IMR-90 (cell line): ENCODE data around the gene TMPRSS6. TPM values are rescaled to one million over a fixed set of nuclear protein-coding genes. Genes with fewer than 3 reads are reported as not detected.

Experiments
- ATAC-seq: fragments of 200-7000 bp; cut with Tn5 transposase; 2 replicates; pipeline ENCODE4 v1.9.1; 2020; ENCODE audit warnings: low read depth, mild to moderate bottlenecking, moderate library complexity
- BruUV-seq: library from RNA; stranded (reverse); fragments of 400-500 nt; replicated peaks from 2 replicates; lab custom pipeline; 2021; lab: Mats Ljungman, UMichigan
- CTCF ChIA-PET: fragments of 300-600 bp; formaldehyde crosslinking; extraction: SDS; loops from one replicate; lab custom pipeline; 2021; ENCODE audit warnings: antibody characterized with exemption; lab: Yijun Ruan, JAX
- POLR2A ChIA-PET: fragments of 300-600 bp; sonication (Branson Sonifier 250); formaldehyde crosslinking; loops from one replicate; lab custom pipeline; 2022; ENCODE audit warnings: antibody characterized with exemption; ENCODE audit not compliant: unreplicated experiment; lab: Charles Lee
- DNase-seq: peaks from one replicate; pipeline ENCODE4 v3.0.0; 2013
- H2AFZ ChIP-seq: replicated peaks from 2 replicates; pipeline ENCODE3; 2013; ENCODE audit warnings: low read length, mild to moderate bottlenecking; ENCODE audit not compliant: poor library complexity
- H2AK5ac ChIP-seq: 2 replicates; pipeline ENCODE4 v1.6.1; 2013; ENCODE audit warnings: low read depth, low read length, inconsistent platforms
- H2AK9ac ChIP-seq: replicated peaks from 2 replicates; pipeline ENCODE3; 2013; ENCODE audit warnings: mild to moderate bottlenecking, low read depth, low read length, moderate library complexity; ENCODE audit not compliant: poor library complexity
- H2BK120ac ChIP-seq: 2 replicates; pipeline ENCODE4 v1.6.1; 2013; ENCODE audit warnings: low read depth, low read length, inconsistent platforms
- H2BK15ac ChIP-seq: 3 replicates; pipeline ENCODE4 v1.6.1; 2013; ENCODE audit warnings: low read depth, low read length, inconsistent platforms
- H2BK20ac ChIP-seq: 2 replicates; pipeline ENCODE4 v1.6.1; 2013; ENCODE audit warnings: low read depth, mild to moderate bottlenecking, inconsistent platforms, low read length, moderate library complexity
- H2BK5ac ChIP-seq: 2 replicates; pipeline ENCODE4 v1.6.1; 2013; ENCODE audit warnings: mild to moderate bottlenecking, low read depth, low read length, inconsistent platforms; ENCODE audit not compliant: poor library complexity, severe bottlenecking
- H3K14ac ChIP-seq: replicated peaks from 2 replicates; pipeline ENCODE4 v1.6.1; 2013; ENCODE audit warnings: low read depth, low read length, inconsistent platforms
- H3K18ac ChIP-seq: 2 replicates; pipeline ENCODE4 v1.6.1; 2013; ENCODE audit warnings: low read depth, low read length, control low read depth
- H3K23ac ChIP-seq: 2 replicates; pipeline ENCODE4 v1.6.1; 2013; ENCODE audit warnings: low read depth, low read length, inconsistent platforms
- H3K27ac ChIP-seq: 2 replicates; pipeline ENCODE4 v1.5.1; 2013; ENCODE audit warnings: mild to moderate bottlenecking, control low read depth, low read length; ENCODE audit not compliant: insufficient read depth
- H3K27me3 ChIP-seq: 2 replicates; pipeline ENCODE4 v1.6.1; 2013; ENCODE audit warnings: low read length; ENCODE audit not compliant: control insufficient read depth, insufficient read depth
- H3K36me3 ChIP-seq: 2 replicates; pipeline ENCODE4 v1.6.1; 2013; ENCODE audit warnings: low read length, mixed read lengths; ENCODE audit not compliant: control insufficient read depth, insufficient read depth
- H3K4ac ChIP-seq: 2 replicates; pipeline ENCODE4 v1.6.1; 2013; ENCODE audit warnings: low read depth, low read length, inconsistent platforms
- H3K4me1 ChIP-seq: 2 replicates; pipeline ENCODE4 v1.6.1; 2013; ENCODE audit warnings: low read length, mixed read lengths; ENCODE audit not compliant: control insufficient read depth, insufficient read depth
- H3K4me2 ChIP-seq: 2 replicates; pipeline ENCODE4 v1.6.1; 2013; ENCODE audit warnings: low read depth, mild to moderate bottlenecking, control low read depth, low read length, moderate library complexity
- H3K4me3 ChIP-seq: 2 replicates; pipeline ENCODE4 v1.5.1; 2013; ENCODE audit warnings: low read depth, mild to moderate bottlenecking, control low read depth, low read length, moderate library complexity; ENCODE audit not compliant: insufficient read depth
- H3K56ac ChIP-seq: 2 replicates; pipeline ENCODE4 v1.6.1; 2013; ENCODE audit warnings: low read length, inconsistent platforms; ENCODE audit not compliant: insufficient read depth; ENCODE audit errors: extremely low read depth
- H3K79me1 ChIP-seq, 2 experiments: 2 replicates each; pipeline ENCODE4 v1.6.1; 2013; ENCODE audit warnings: low read length in 2 of 2, inconsistent platforms in 1 of 2, low read depth in 1 of 2
- H3K9ac ChIP-seq: 2 replicates; pipeline ENCODE4 v1.6.1; 2013; ENCODE audit warnings: low read depth, low read length, control low read depth
- H3K9me1 ChIP-seq: 2 replicates; pipeline ENCODE4 v1.6.1; 2013; ENCODE audit warnings: low read length, inconsistent platforms; ENCODE audit not compliant: insufficient read depth
- H3K9me3 ChIP-seq: 2 replicates; pipeline ENCODE4 v1.6.1; 2013; ENCODE audit warnings: low read length; ENCODE audit not compliant: control insufficient read depth, insufficient read depth
- H4K20me1 ChIP-seq: 2 replicates; pipeline ENCODE4 v1.6.1; 2013; ENCODE audit warnings: low read length, inconsistent platforms; ENCODE audit not compliant: insufficient read depth
- H4K5ac ChIP-seq: 2 replicates; pipeline ENCODE4 v1.6.1; 2013; ENCODE audit warnings: mild to moderate bottlenecking, low read depth, low read length, control low read depth
- H4K8ac ChIP-seq, 2 experiments: 2 replicates each; pipeline ENCODE4 v1.6.1; 2013; ENCODE audit warnings: low read depth in 2 of 2, low read length in 2 of 2, control low read depth in 1 of 2, inconsistent platforms in 1 of 2
- H4K91ac ChIP-seq: 2 replicates; pipeline ENCODE4 v1.6.1; 2013; ENCODE audit warnings: low read depth, low read length, inconsistent platforms; ENCODE audit not compliant: insufficient read depth
- CEBPB ChIP-seq: IDR thresholded peaks from 2 replicates; pipeline ENCODE4 v1.6.1; 2012; ENCODE audit warnings: low read depth, low read length, improper control_type of control experiment
- CHD1 ChIP-seq: IDR thresholded peaks from 2 replicates; pipeline ENCODE4 v1.6.1; 2012; ENCODE audit warnings: low read depth, low read length, improper control_type of control experiment
- FOS ChIP-seq: fragments of 150-350 bp; IDR thresholded peaks from 2 replicates; pipeline ENCODE4 v1.6.1; 2016; ENCODE audit warnings: low read depth, low read length
- MAFK ChIP-seq: IDR thresholded peaks from 2 replicates; pipeline ENCODE4 v1.6.1; 2012; ENCODE audit warnings: low read depth, low read length, improper control_type of control experiment
- MAZ ChIP-seq: IDR thresholded peaks from 2 replicates; pipeline ENCODE4 v1.6.1; 2012; ENCODE audit warnings: low read depth, mild to moderate bottlenecking, low read length, improper control_type of control experiment, moderate library complexity, borderline replicate concordance
- MXI1 ChIP-seq: IDR thresholded peaks from 2 replicates; pipeline ENCODE4 v1.6.1; 2012; ENCODE audit warnings: low read depth, mild to moderate bottlenecking, low read length, moderate library complexity, borderline replicate concordance
- POLR2A ChIP-seq: IDR thresholded peaks from 2 replicates; pipeline ENCODE4 v1.6.1; 2012; ENCODE audit warnings: mild to moderate bottlenecking, low read depth, low read length
- RFX5 ChIP-seq: IDR thresholded peaks from 2 replicates; pipeline ENCODE4 v1.8.0; 2012; ENCODE audit warnings: low read depth, mild to moderate bottlenecking, low read length, moderate library complexity
- SMC3 ChIP-seq: fragments of 150-350 bp; IDR thresholded peaks from 2 replicates; pipeline ENCODE4 v1.6.1; 2016; ENCODE audit warnings: low read depth, mild to moderate bottlenecking, antibody characterized with exemption, low read length, moderate library complexity
- USF2 ChIP-seq: fragments of 150-350 bp; IDR thresholded peaks from 2 replicates; pipeline ENCODE4 v1.6.1; 2017; ENCODE audit warnings: mild to moderate bottlenecking, antibody characterized with exemption, low read length, low read depth
- WGBS, 2 experiments: methylation state at CpG; one replicate each; pipeline versions ENCODE4 v1.1.5 to v1.1.7; 2013; ENCODE audit warnings: missing lambda C conversion rate in 2 of 2; ENCODE audit not compliant: insufficient read length in 1 of 2; ENCODE audit errors: extremely low coverage in 2 of 2; 5-methylcytosine and 5-hydroxymethylcytosine counted together
- dilution Hi-C: fragments of 300-500 bp; cut with HindIII; formaldehyde crosslinking; loops from one replicate; pipeline ENCODE4 v1.14.3; 2018; ENCODE audit warnings: low sequenced_read_pairs; ENCODE audit not compliant: unreplicated experiment
- in situ Hi-C: fragments of 300-500 bp; cut with MboI; formaldehyde crosslinking; loops from 3 replicates; pipeline ENCODE4 v1.14.3; 2019; ENCODE audit warnings: low sequenced_read_pairs, inconsistent platforms, mixed read lengths
- intact Hi-C: fragments of 100-400 bp; cut with micrococcal nuclease; formaldehyde crosslinking; loops from 2 replicates; pipeline ENCODE4 v1.10.0; 2022
- polyA plus RNA-seq, 3 experiments: library from polyadenylated mRNA; depleted of rRNA; stranded (reverse); fragments of >200 nt; gene quantifications; 2 replicates each; pipeline ENCODE4 v1.2.3, GENCODE V29; 2012; ENCODE audit warnings: low replicate concordance in 1 of 3
- total RNA-seq: library from RNA; depleted of rRNA; stranded (reverse); fragments of >200 nt; gene quantifications from 2 replicates; pipeline ENCODE4 v1.2.3, GENCODE V29; 2012

Gene TMPRSS6
- total and polyA plus RNA-seq, 2 of the 4 experiments (the other 2 are of a cell fraction), result not detected

DNA sequence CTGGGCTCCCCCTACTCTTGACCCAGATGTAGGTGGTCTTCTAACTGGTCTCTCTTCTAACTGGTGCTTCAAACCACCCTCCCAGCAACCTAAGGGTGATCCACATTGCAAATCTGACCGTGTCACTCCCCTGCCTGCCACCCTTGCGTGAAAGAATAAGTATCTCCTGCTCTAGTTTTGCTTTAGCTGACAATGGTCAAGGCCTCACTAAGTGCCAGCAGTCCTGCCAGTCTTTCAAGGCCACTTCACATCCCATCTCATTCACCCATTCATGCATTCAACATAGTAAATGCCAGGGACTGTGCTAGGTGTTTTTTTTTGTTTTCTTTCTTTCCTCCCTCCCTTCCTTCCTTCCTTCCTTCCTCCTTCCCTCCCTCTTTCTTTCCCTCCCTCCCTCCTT, 60.3 kb downstream of the TMPRSS6 start:
- Histone ChIP-seq H4K20me1 (no peaks in the 10 kb centered on the region), H4K5ac (no peak overlapping the region), H4K8ac (no peak overlapping the region), H3K9me1 (peaks cover 15% of the 10 kb centered on the region; the same call in 1 of the 2 replicates), H3K36me3 (peaks cover 4% of the 10 kb centered on the region; the same call in 1 of the 2 replicates), H4K91ac (no peak overlapping the region), H3K4me1 (peaks cover 6% of the 10 kb centered on the region), H2BK20ac (no peak overlapping the region; the same call in 1 of the 2 replicates), H3K4me3 (no peak overlapping the region), H3K4me2 (no peak overlapping the region), H3K4ac (no peak overlapping the region), H3K9me3 (no peaks in the 10 kb centered on the region), H2AFZ (no peak overlapping the region), H3K14ac (no peak overlapping the region), H3K23ac (no peak overlapping the region), H3K27me3 (0 out of 2 replicates have a peak, but pooled peaks cover 2% of the 10 kb centered on the region), H2AK5ac (no peak overlapping the region), H3K79me1 (peaks cover 7 to 17% of the 10 kb centered on the region in 2 experiments; a peak in 3 of 4 replicates), H3K18ac (no peak overlapping the region), H2AK9ac (no peak overlapping the region), H3K27ac (no peak overlapping the region), H2BK15ac (no peak overlapping the region), H2BK120ac (no peak overlapping the region), H3K56ac (no peak overlapping the region), H3K9ac (no peak overlapping the region), H2BK5ac (no peak overlapping the region)
- TF ChIP-seq CHD1 (no peak), MXI1 (no peak), FOS (no peak), POLR2A (no peak), MAFK (no peak), RFX5 (no peak), USF2 (no peak), CEBPB (no peak), SMC3 (no peak), MAZ (no peak)
- DNase-seq (no peak), ATAC-seq (no peak)
- WGBS, 2 experiments, result 60% methylated on average over 1 of the region's 2 CpGs; no CpG with 5 or more reads in 1 of the 2 experiments
- intact Hi-C loops (no loop called here), in situ Hi-C loops (no loop called here), dilution Hi-C loops (no loop called here)
- BruUV-seq, result no TSS peak
- CTCF ChIA-PET, result no interaction called here
- POLR2A ChIA-PET, result no interaction called here
